Ovary (tissue), 9 donors: Measurements from ENCODE around the gene KCNK16. TPM values are rescaled to one million over a fixed set of nuclear protein-coding genes. Genes with fewer than 3 reads are reported as not detected.
A peak's percentile ranks its signal among the peaks of the same experiment; 100 is the strongest.

ENCODE experiments used
- DNase-seq, 5 donors: peaks; one replicate each; pipeline ENCODE4 v3.0.0-alpha.2; 2019 to 2020
- H3K27ac ChIP-seq, 2 donors: fragments of 200-600 bp; one replicate each; pipeline versions ENCODE4 v1.5.1 to v1.8.0; 2019 to 2022
- H3K27me3 ChIP-seq: fragments of 200-600 bp; one replicate; pipeline ENCODE4 v1.8.0; 2022
- H3K36me3 ChIP-seq: fragments of 200-600 bp; sonication (generic); one replicate; pipeline ENCODE4 v1.5.1; 2019
- H3K4me1 ChIP-seq: one replicate; pipeline ENCODE4 v1.8.1; 2013; ENCODE audit warnings: mild to moderate bottlenecking, moderate library complexity; ENCODE audit not compliant: insufficient read depth
- H3K4me3 ChIP-seq: fragments of 200-600 bp; sonication (generic); one replicate; pipeline ENCODE4 v1.5.1; 2017
- H3K9me3 ChIP-seq, 2 donors: fragments of 200-600 bp in 1 of 2; sonication (generic) in 1 of 2; one replicate each; pipeline versions ENCODE4 v1.5.1 to v1.8.1; 2013 to 2019; ENCODE audit warnings: mild to moderate bottlenecking in 1 of 2, moderate library complexity in 1 of 2
- EP300 ChIP-seq: sonication (generic); formaldehyde crosslinking; IDR thresholded peaks from one replicate; pipeline ENCODE4 v1.6.1; 2017; ENCODE audit warnings: antibody characterized with exemption
- POLR2A ChIP-seq: fragments of 450-650 bp; IDR thresholded peaks from one replicate; pipeline ENCODE4 v1.6.1; 2017; ENCODE audit warnings: antibody characterized with exemption, mild to moderate bottlenecking, moderate library complexity
- WGBS, 3 donors: extraction: QIAGEN DNeasy Blood & Tissue Kit in 1 of 3; methylation state at CpG; one replicate each; pipeline versions ENCODE4 v1.1.5 to v1.1.7; 2013 to 2017; 5-methylcytosine and 5-hydroxymethylcytosine counted together
- intact Hi-C, 4 donors: fragments of 100-400 bp; cut with DNase I; formaldehyde crosslinking; loops; one replicate each; pipeline versions ENCODE4 v1.11.0 to v1.15.1; 2022 to 2023
- polyA plus RNA-seq, 2 donors: library from polyadenylated mRNA; stranded (reverse); fragments of 200-250 nt in 1 of 2; fragments of 350-450 nt in 1 of 2; fragmentation: Illumina TruSeq in 1 of 2; extraction: RNeasy Lipid Tissue Mini Kit (QIAGEN cat#74804) in 1 of 2; gene quantifications; one replicate each; pipeline ENCODE4 v1.2.3, GENCODE V29; 2013 to 2014
- total RNA-seq, 7 donors: library from RNA; depleted of rRNA in 2 of 7; stranded (reverse); fragments of >200 nt in 2 of 7; fragmentation: NEBNext Ultra II Directional in 3 of 7; extraction: Animal tissue kit (Norgen Biotek cat#: 25700) in 3 of 7; gene quantifications; one replicate each; pipeline versions ENCODE4 v1.1.0 to v1.2.4, GENCODE V29; 2016 to 2023
- TF ChIP-seq, protein P1 (sequence below), 3 donors: fragments of 450-650 bp in 2 of 3; fragments of 200-600 bp in 1 of 3; IDR thresholded peaks; one replicate each; pipeline versions ENCODE4 v1.5.1 to v1.8.0; 2016 to 2022; ENCODE audit warnings: antibody characterized with exemption in 3 of 3, mild to moderate bottlenecking in 1 of 3
- donor health status: DM: no; HTN: no; CAD: no; lungs with moderate emphysema.
- donor health status: DM: no; HTN: no; CAD: no.
- donor health status: Bipolar disorder and iron deficiency.
- donor health status: DM: yes; HTN: yes; CAD: no.
- donor health status: DM: no; HTN: no; CAD: no.
- donor health status: DM: yes; HTN: yes; CAD: no.

The KCNK16 gene
- total and polyA plus RNA-seq, 9 donors = not detected

GRCh38 chr6:39350723-39351505, 28.4 kb upstream of the KCNK16 start:
- intact Hi-C loops = no loop called here
- 90 to 93% (median 92%) methylated on average over 13 of the region's 13 CpGs for WGBS, 3 donors
- no peak for TF ChIP-seq EP300
- TF ChIP-seq, protein P1, sequence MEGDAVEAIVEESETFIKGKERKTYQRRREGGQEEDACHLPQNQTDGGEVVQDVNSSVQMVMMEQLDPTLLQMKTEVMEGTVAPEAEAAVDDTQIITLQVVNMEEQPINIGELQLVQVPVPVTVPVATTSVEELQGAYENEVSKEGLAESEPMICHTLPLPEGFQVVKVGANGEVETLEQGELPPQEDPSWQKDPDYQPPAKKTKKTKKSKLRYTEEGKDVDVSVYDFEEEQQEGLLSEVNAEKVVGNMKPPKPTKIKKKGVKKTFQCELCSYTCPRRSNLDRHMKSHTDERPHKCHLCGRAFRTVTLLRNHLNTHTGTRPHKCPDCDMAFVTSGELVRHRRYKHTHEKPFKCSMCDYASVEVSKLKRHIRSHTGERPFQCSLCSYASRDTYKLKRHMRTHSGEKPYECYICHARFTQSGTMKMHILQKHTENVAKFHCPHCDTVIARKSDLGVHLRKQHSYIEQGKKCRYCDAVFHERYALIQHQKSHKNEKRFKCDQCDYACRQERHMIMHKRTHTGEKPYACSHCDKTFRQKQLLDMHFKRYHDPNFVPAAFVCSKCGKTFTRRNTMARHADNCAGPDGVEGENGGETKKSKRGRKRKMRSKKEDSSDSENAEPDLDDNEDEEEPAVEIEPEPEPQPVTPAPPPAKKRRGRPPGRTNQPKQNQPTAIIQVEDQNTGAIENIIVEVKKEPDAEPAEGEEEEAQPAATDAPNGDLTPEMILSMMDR (IDR thresholded peaks at IDR 0.05) = no peak
- TF ChIP-seq POLR2A = no peak

DNA sequence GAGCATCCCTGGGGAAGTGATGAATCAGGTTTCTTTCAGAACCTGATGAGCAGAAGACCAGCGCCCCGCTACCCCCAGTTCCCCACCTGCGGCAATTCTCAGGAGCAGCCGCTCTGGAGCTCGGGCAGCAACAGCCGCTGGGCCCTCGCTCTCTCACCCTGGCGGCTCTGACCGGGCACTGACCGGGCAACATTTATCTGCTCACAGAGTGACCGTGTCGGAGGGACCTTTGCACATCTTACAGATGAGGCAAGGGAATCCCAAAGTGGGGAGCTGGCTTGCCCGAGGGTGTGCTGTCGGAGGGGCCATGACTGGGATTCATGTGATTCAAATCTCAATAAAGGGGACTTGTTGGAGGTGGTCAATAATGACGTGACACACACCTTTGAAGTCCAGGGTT, 26.2 kb upstream of the KCNK16 start:
- Histone ChIP-seq H3K4me1 (peaks cover 2% of the 10 kb centered on the region), H3K36me3 (no peaks in the 10 kb centered on the region), H3K4me3 (no peak overlapping the region), H3K27ac (no peak overlapping the region), H3K9me3 (no peaks in the 10 kb centered on the region), H3K27me3 (no peaks in the 10 kb centered on the region)
- intact Hi-C loops = no loop called here
- 93 to 95% (median 94%) methylated on average over 15 of the region's 15 CpGs for WGBS, 3 donors
- DNase-seq = no peak
- TF ChIP-seq, protein P1 (IDR thresholded peaks at IDR 0.05) = no peak
- no peak for TF ChIP-seq POLR2A
- TF ChIP-seq EP300 = no peak

More at GRCh38 chr6:39350723-39351505, 28.4 kb upstream of the KCNK16 start:
- H3K9me3 ChIP-seq = no peaks in the 10 kb centered on the region
- no peaks in the 10 kb centered on the region for H3K36me3 ChIP-seq
- no peak for DNase-seq
- no peaks in the 10 kb centered on the region for H3K4me1 ChIP-seq
- no peak overlapping the region for H3K27ac ChIP-seq
- no peaks in the 10 kb centered on the region for H3K27me3 ChIP-seq
- no peak overlapping the region for H3K4me3 ChIP-seq

GRCh38 chr6:39347906-39348585, 25.5 kb upstream of the KCNK16 start:
- Histone ChIP-seq H3K4me3 (no peak overlapping the region), H3K27me3 (no peaks in the 10 kb centered on the region), H3K9me3 (no peaks in the 10 kb centered on the region), H3K36me3 (no peaks in the 10 kb centered on the region), H3K4me1 (peaks cover 7% of the 10 kb centered on the region), H3K27ac (no peak overlapping the region)
- intact Hi-C loops = no loop called here
- WGBS, 3 donors = 37 to 42% (median 38%) methylated on average over 9 of the region's 9 CpGs
- TF ChIP-seq, protein P1 (IDR thresholded peaks at IDR 0.05) = peak; percentile 53 to 64 (median 59)
- TF ChIP-seq POLR2A = no peak
- peak; percentile 51 to 83 (median 70) for DNase-seq

DNA sequence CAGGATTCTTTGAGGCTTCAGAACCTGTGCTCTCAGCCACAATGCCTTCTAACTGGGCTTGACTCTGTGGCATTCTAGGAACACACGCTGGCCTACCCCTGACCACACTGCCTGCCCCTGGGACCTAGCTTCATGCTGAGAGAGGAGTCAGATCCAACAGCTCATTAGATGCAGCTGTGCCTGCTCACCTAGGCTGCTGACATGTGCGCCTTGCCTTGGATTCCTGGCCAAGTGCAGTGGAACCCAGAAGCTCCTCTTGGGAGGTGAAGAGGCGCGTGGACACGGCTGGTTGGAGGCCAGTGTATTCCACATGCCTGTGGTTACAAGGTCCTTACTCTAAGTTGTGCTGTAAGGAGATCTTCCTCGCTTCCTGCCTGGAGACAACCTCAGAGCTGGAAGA, 24.7 kb upstream of the KCNK16 start:
- no peak overlapping the region for H3K4me3 ChIP-seq
- TF ChIP-seq EP300 = no peak
- TF ChIP-seq, protein P1 (IDR thresholded peaks at IDR 0.05) = no peak
- TF ChIP-seq POLR2A = no peak
- H3K4me1 ChIP-seq = peaks cover 13% of the 10 kb centered on the region
- H3K27me3 ChIP-seq = no peaks in the 10 kb centered on the region
- H3K27ac ChIP-seq = no peak overlapping the region
- no peaks in the 10 kb centered on the region for H3K36me3 ChIP-seq
- no peak for DNase-seq
- H3K9me3 ChIP-seq = no peaks in the 10 kb centered on the region
- 78 to 88% (median 82%) methylated on average over 6 of the region's 6 CpGs for WGBS, 3 donors
- intact Hi-C loops = no loop called here
